IMR-90 (cell line): ENCODE results near the gene ASXL1. TPM values are rescaled to one million over a fixed set of nuclear protein-coding genes. Genes with fewer than 3 reads are reported as not detected.
A peak's percentile ranks its signal among the peaks of the same experiment; 100 is the strongest.

ENCODE experiments used
- ATAC-seq: fragments of 200-7000 bp; cut with Tn5 transposase; 2 replicates; pipeline ENCODE4 v1.9.1; 2020; ENCODE audit warnings: low read depth, mild to moderate bottlenecking, moderate library complexity
- BruUV-seq: library from RNA; stranded (reverse); fragments of 400-500 nt; replicated peaks from 2 replicates; lab custom pipeline; 2021; lab: Mats Ljungman, UMichigan
- CTCF ChIA-PET: fragments of 300-600 bp; formaldehyde crosslinking; extraction: SDS; loops from one replicate; lab custom pipeline; 2021; ENCODE audit warnings: antibody characterized with exemption; lab: Yijun Ruan, JAX
- POLR2A ChIA-PET: fragments of 300-600 bp; sonication (Branson Sonifier 250); formaldehyde crosslinking; loops from one replicate; lab custom pipeline; 2022; ENCODE audit warnings: antibody characterized with exemption; ENCODE audit not compliant: unreplicated experiment; lab: Charles Lee
- DNase-seq: peaks from one replicate; pipeline ENCODE4 v3.0.0; 2013
- H2AFZ ChIP-seq: replicated peaks from 2 replicates; pipeline ENCODE3; 2013; ENCODE audit warnings: low read length, mild to moderate bottlenecking; ENCODE audit not compliant: poor library complexity
- H2AK5ac ChIP-seq: 2 replicates; pipeline ENCODE4 v1.6.1; 2013; ENCODE audit warnings: low read depth, low read length, inconsistent platforms
- H2AK9ac ChIP-seq: replicated peaks from 2 replicates; pipeline ENCODE3; 2013; ENCODE audit warnings: mild to moderate bottlenecking, low read depth, low read length, moderate library complexity; ENCODE audit not compliant: poor library complexity
- H2BK120ac ChIP-seq: 2 replicates; pipeline ENCODE4 v1.6.1; 2013; ENCODE audit warnings: low read depth, low read length, inconsistent platforms
- H2BK15ac ChIP-seq: 3 replicates; pipeline ENCODE4 v1.6.1; 2013; ENCODE audit warnings: low read depth, low read length, inconsistent platforms
- H2BK20ac ChIP-seq: 2 replicates; pipeline ENCODE4 v1.6.1; 2013; ENCODE audit warnings: low read depth, mild to moderate bottlenecking, inconsistent platforms, low read length, moderate library complexity
- H2BK5ac ChIP-seq: 2 replicates; pipeline ENCODE4 v1.6.1; 2013; ENCODE audit warnings: mild to moderate bottlenecking, low read depth, low read length, inconsistent platforms; ENCODE audit not compliant: poor library complexity, severe bottlenecking
- H3K14ac ChIP-seq: replicated peaks from 2 replicates; pipeline ENCODE4 v1.6.1; 2013; ENCODE audit warnings: low read depth, low read length, inconsistent platforms
- H3K18ac ChIP-seq: 2 replicates; pipeline ENCODE4 v1.6.1; 2013; ENCODE audit warnings: low read depth, low read length, control low read depth
- H3K23ac ChIP-seq: 2 replicates; pipeline ENCODE4 v1.6.1; 2013; ENCODE audit warnings: low read depth, low read length, inconsistent platforms
- H3K27ac ChIP-seq: 2 replicates; pipeline ENCODE4 v1.5.1; 2013; ENCODE audit warnings: mild to moderate bottlenecking, control low read depth, low read length; ENCODE audit not compliant: insufficient read depth
- H3K27me3 ChIP-seq: 2 replicates; pipeline ENCODE4 v1.6.1; 2013; ENCODE audit warnings: low read length; ENCODE audit not compliant: control insufficient read depth, insufficient read depth
- H3K36me3 ChIP-seq: 2 replicates; pipeline ENCODE4 v1.6.1; 2013; ENCODE audit warnings: low read length, mixed read lengths; ENCODE audit not compliant: control insufficient read depth, insufficient read depth
- H3K4ac ChIP-seq: 2 replicates; pipeline ENCODE4 v1.6.1; 2013; ENCODE audit warnings: low read depth, low read length, inconsistent platforms
- H3K4me1 ChIP-seq: 2 replicates; pipeline ENCODE4 v1.6.1; 2013; ENCODE audit warnings: low read length, mixed read lengths; ENCODE audit not compliant: control insufficient read depth, insufficient read depth
- H3K4me2 ChIP-seq: 2 replicates; pipeline ENCODE4 v1.6.1; 2013; ENCODE audit warnings: low read depth, mild to moderate bottlenecking, control low read depth, low read length, moderate library complexity
- H3K4me3 ChIP-seq: 2 replicates; pipeline ENCODE4 v1.5.1; 2013; ENCODE audit warnings: low read depth, mild to moderate bottlenecking, control low read depth, low read length, moderate library complexity; ENCODE audit not compliant: insufficient read depth
- H3K56ac ChIP-seq: 2 replicates; pipeline ENCODE4 v1.6.1; 2013; ENCODE audit warnings: low read length, inconsistent platforms; ENCODE audit not compliant: insufficient read depth; ENCODE audit errors: extremely low read depth
- H3K79me1 ChIP-seq, 2 experiments: 2 replicates each; pipeline ENCODE4 v1.6.1; 2013; ENCODE audit warnings: low read length in 2 of 2, inconsistent platforms in 1 of 2, low read depth in 1 of 2
- H3K9ac ChIP-seq: 2 replicates; pipeline ENCODE4 v1.6.1; 2013; ENCODE audit warnings: low read depth, low read length, control low read depth
- H3K9me1 ChIP-seq: 2 replicates; pipeline ENCODE4 v1.6.1; 2013; ENCODE audit warnings: low read length, inconsistent platforms; ENCODE audit not compliant: insufficient read depth
- H3K9me3 ChIP-seq: 2 replicates; pipeline ENCODE4 v1.6.1; 2013; ENCODE audit warnings: low read length; ENCODE audit not compliant: control insufficient read depth, insufficient read depth
- H4K20me1 ChIP-seq: 2 replicates; pipeline ENCODE4 v1.6.1; 2013; ENCODE audit warnings: low read length, inconsistent platforms; ENCODE audit not compliant: insufficient read depth
- H4K5ac ChIP-seq: 2 replicates; pipeline ENCODE4 v1.6.1; 2013; ENCODE audit warnings: mild to moderate bottlenecking, low read depth, low read length, control low read depth
- H4K8ac ChIP-seq, 2 experiments: 2 replicates each; pipeline ENCODE4 v1.6.1; 2013; ENCODE audit warnings: low read depth in 2 of 2, low read length in 2 of 2, control low read depth in 1 of 2, inconsistent platforms in 1 of 2
- H4K91ac ChIP-seq: 2 replicates; pipeline ENCODE4 v1.6.1; 2013; ENCODE audit warnings: low read depth, low read length, inconsistent platforms; ENCODE audit not compliant: insufficient read depth
- BHLHE40 ChIP-seq: fragments of 150-350 bp; IDR thresholded peaks from 2 replicates; pipeline ENCODE4 v1.6.1; 2016; ENCODE audit warnings: mild to moderate bottlenecking, low read depth, low read length
- CEBPB ChIP-seq: IDR thresholded peaks from 2 replicates; pipeline ENCODE4 v1.6.1; 2012; ENCODE audit warnings: low read depth, low read length, improper control_type of control experiment
- CHD1 ChIP-seq: IDR thresholded peaks from 2 replicates; pipeline ENCODE4 v1.6.1; 2012; ENCODE audit warnings: low read depth, low read length, improper control_type of control experiment
- FOS ChIP-seq: fragments of 150-350 bp; IDR thresholded peaks from 2 replicates; pipeline ENCODE4 v1.6.1; 2016; ENCODE audit warnings: low read depth, low read length
- MAFK ChIP-seq: IDR thresholded peaks from 2 replicates; pipeline ENCODE4 v1.6.1; 2012; ENCODE audit warnings: low read depth, low read length, improper control_type of control experiment
- MAZ ChIP-seq: IDR thresholded peaks from 2 replicates; pipeline ENCODE4 v1.6.1; 2012; ENCODE audit warnings: low read depth, mild to moderate bottlenecking, low read length, improper control_type of control experiment, moderate library complexity, borderline replicate concordance
- MXI1 ChIP-seq: IDR thresholded peaks from 2 replicates; pipeline ENCODE4 v1.6.1; 2012; ENCODE audit warnings: low read depth, mild to moderate bottlenecking, low read length, moderate library complexity, borderline replicate concordance
- NFE2L2 ChIP-seq: fragments of 150-350 bp; IDR thresholded peaks from 2 replicates; pipeline ENCODE4 v1.6.1; 2016; ENCODE audit warnings: low read depth, mild to moderate bottlenecking, low read length
- POLR2A ChIP-seq: IDR thresholded peaks from 2 replicates; pipeline ENCODE4 v1.6.1; 2012; ENCODE audit warnings: mild to moderate bottlenecking, low read depth, low read length
- RAD21 ChIP-seq: IDR thresholded peaks from 2 replicates; pipeline ENCODE4 v1.6.1; 2012; ENCODE audit warnings: low read length, improper control_type of control experiment
- RCOR1 ChIP-seq: IDR thresholded peaks from 2 replicates; pipeline ENCODE4 v1.6.1; 2012; ENCODE audit warnings: mild to moderate bottlenecking, low read length, improper control_type of control experiment; ENCODE audit not compliant: insufficient replicate concordance
- RFX5 ChIP-seq: IDR thresholded peaks from 2 replicates; pipeline ENCODE4 v1.8.0; 2012; ENCODE audit warnings: low read depth, mild to moderate bottlenecking, low read length, moderate library complexity
- SMC3 ChIP-seq: fragments of 150-350 bp; IDR thresholded peaks from 2 replicates; pipeline ENCODE4 v1.6.1; 2016; ENCODE audit warnings: low read depth, mild to moderate bottlenecking, antibody characterized with exemption, low read length, moderate library complexity
- WGBS, 2 experiments: methylation state at CpG; one replicate each; pipeline versions ENCODE4 v1.1.5 to v1.1.7; 2013; ENCODE audit warnings: missing lambda C conversion rate in 2 of 2; ENCODE audit not compliant: insufficient read length in 1 of 2; ENCODE audit errors: extremely low coverage in 2 of 2; 5-methylcytosine and 5-hydroxymethylcytosine counted together
- dilution Hi-C: fragments of 300-500 bp; cut with HindIII; formaldehyde crosslinking; loops from one replicate; pipeline ENCODE4 v1.14.3; 2018; ENCODE audit warnings: low sequenced_read_pairs; ENCODE audit not compliant: unreplicated experiment
- in situ Hi-C: fragments of 300-500 bp; cut with MboI; formaldehyde crosslinking; loops from 3 replicates; pipeline ENCODE4 v1.14.3; 2019; ENCODE audit warnings: low sequenced_read_pairs, inconsistent platforms, mixed read lengths
- intact Hi-C: fragments of 100-400 bp; cut with micrococcal nuclease; formaldehyde crosslinking; loops from 2 replicates; pipeline ENCODE4 v1.10.0; 2022
- polyA plus RNA-seq, 3 experiments: library from polyadenylated mRNA; depleted of rRNA; stranded (reverse); fragments of >200 nt; gene quantifications; 2 replicates each; pipeline ENCODE4 v1.2.3, GENCODE V29; 2012; ENCODE audit warnings: low replicate concordance in 1 of 3
- total RNA-seq: library from RNA; depleted of rRNA; stranded (reverse); fragments of >200 nt; gene quantifications from 2 replicates; pipeline ENCODE4 v1.2.3, GENCODE V29; 2012
- TF ChIP-seq, protein P1 (sequence below): fragments of 150-350 bp; IDR thresholded peaks from 2 replicates; pipeline ENCODE4 v1.6.1; 2016; ENCODE audit warnings: low read depth, mild to moderate bottlenecking, low read length, moderate library complexity, borderline replicate concordance
- TF ChIP-seq, protein P2 (sequence below): conservative IDR thresholded peaks from 2 replicates; pipeline ENCODE4 v1.5.1; 2012; ENCODE audit warnings: mild to moderate bottlenecking, low read depth, low read length, improper control_type of control experiment
- TF ChIP-seq, protein P3 (sequence below): fragments of 150-350 bp; IDR thresholded peaks from 2 replicates; pipeline ENCODE4 v1.6.1; 2017; ENCODE audit warnings: mild to moderate bottlenecking, antibody characterized with exemption, low read length, low read depth

ASXL1 gene
- total and polyA plus RNA-seq, 2 of the 4 experiments (the other 2 are of a cell fraction) = 29.9 to 37.1 TPM

DNA sequence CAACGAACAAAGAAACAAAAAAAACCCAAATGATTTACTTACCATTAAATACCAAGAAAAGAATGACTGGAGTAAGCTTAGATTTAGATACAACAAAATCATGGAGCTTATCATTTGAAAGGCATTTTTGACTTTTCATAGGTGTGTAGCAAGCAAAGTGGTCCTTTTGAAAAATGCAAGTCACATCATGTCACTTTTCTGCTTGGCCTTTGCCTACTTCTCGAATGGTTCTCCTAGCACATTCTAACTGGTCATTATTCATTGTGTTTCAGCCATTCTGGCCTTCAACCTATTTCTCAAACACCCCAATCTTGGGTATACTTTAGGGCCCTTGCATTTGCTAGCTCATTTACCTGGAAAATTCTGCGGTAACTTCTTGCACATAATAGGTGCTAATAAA lies 22.6 kb downstream of the ASXL1 start:
- no peak overlapping the region for H3K18ac ChIP-seq
- in situ Hi-C loops = no loop called here
- no peak overlapping the region for H2AK9ac ChIP-seq
- CTCF ChIA-PET = interaction anchor here (0.6 kb wide), 1 partner anchor 113 kb away, joined by 3 read pairs; no protein-coding TSS in a partner anchor
- BruUV-seq = TSS peak; percentile 9
- POLR2A ChIA-PET = no interaction called here
- DNase-seq (no peak), ATAC-seq (no peak)
- peaks cover 28 to 69% of the 10 kb centered on the region in 2 experiments for H3K79me1 ChIP-seq
- H4K91ac ChIP-seq = no peak overlapping the region
- H2AFZ ChIP-seq = no peak overlapping the region
- H2BK5ac ChIP-seq = no peak overlapping the region
- no peaks in the 10 kb centered on the region for H3K9me3 ChIP-seq
- H2BK15ac ChIP-seq = no peak overlapping the region
- peaks cover 7% of the 10 kb centered on the region for H3K4me1 ChIP-seq
- no peak overlapping the region for H3K4me2 ChIP-seq
- H3K27ac ChIP-seq = no peak overlapping the region
- no peak overlapping the region for H3K4me3 ChIP-seq
- H3K56ac ChIP-seq = no peak overlapping the region
- no peak for TF ChIP-seq CEBPB
- no peak for TF ChIP-seq MXI1
- no peak for TF ChIP-seq POLR2A
- no peak for TF ChIP-seq CHD1
- TF ChIP-seq, protein P1, sequence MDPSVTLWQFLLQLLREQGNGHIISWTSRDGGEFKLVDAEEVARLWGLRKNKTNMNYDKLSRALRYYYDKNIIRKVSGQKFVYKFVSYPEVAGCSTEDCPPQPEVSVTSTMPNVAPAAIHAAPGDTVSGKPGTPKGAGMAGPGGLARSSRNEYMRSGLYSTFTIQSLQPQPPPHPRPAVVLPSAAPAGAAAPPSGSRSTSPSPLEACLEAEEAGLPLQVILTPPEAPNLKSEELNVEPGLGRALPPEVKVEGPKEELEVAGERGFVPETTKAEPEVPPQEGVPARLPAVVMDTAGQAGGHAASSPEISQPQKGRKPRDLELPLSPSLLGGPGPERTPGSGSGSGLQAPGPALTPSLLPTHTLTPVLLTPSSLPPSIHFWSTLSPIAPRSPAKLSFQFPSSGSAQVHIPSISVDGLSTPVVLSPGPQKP = no peak
- TF ChIP-seq, protein P2, sequence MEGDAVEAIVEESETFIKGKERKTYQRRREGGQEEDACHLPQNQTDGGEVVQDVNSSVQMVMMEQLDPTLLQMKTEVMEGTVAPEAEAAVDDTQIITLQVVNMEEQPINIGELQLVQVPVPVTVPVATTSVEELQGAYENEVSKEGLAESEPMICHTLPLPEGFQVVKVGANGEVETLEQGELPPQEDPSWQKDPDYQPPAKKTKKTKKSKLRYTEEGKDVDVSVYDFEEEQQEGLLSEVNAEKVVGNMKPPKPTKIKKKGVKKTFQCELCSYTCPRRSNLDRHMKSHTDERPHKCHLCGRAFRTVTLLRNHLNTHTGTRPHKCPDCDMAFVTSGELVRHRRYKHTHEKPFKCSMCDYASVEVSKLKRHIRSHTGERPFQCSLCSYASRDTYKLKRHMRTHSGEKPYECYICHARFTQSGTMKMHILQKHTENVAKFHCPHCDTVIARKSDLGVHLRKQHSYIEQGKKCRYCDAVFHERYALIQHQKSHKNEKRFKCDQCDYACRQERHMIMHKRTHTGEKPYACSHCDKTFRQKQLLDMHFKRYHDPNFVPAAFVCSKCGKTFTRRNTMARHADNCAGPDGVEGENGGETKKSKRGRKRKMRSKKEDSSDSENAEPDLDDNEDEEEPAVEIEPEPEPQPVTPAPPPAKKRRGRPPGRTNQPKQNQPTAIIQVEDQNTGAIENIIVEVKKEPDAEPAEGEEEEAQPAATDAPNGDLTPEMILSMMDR = no peak
- TF ChIP-seq RFX5 = no peak
- no peak for TF ChIP-seq FOS
- TF ChIP-seq, protein P3, sequence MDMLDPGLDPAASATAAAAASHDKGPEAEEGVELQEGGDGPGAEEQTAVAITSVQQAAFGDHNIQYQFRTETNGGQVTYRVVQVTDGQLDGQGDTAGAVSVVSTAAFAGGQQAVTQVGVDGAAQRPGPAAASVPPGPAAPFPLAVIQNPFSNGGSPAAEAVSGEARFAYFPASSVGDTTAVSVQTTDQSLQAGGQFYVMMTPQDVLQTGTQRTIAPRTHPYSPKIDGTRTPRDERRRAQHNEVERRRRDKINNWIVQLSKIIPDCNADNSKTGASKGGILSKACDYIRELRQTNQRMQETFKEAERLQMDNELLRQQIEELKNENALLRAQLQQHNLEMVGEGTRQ = no peak
- no peak for TF ChIP-seq SMC3
- TF ChIP-seq RAD21 = no peak
- no peak for TF ChIP-seq RCOR1
- no peak for TF ChIP-seq BHLHE40
- TF ChIP-seq NFE2L2 = no peak
- no peak for TF ChIP-seq MAZ
- TF ChIP-seq MAFK = no peak
- intact Hi-C loops = no loop called here
- no peaks in the 10 kb centered on the region for H3K27me3 ChIP-seq
- no peak overlapping the region for H4K8ac ChIP-seq
- H2BK20ac ChIP-seq = no peak overlapping the region
- H3K23ac ChIP-seq = no peak overlapping the region
- H2BK120ac ChIP-seq = no peak overlapping the region
- no peak overlapping the region for H3K9ac ChIP-seq
- H3K4ac ChIP-seq = no peak overlapping the region
- peaks cover 9% of the 10 kb centered on the region for H3K9me1 ChIP-seq
- H2AK5ac ChIP-seq = no peak overlapping the region
- dilution Hi-C loops = no loop called here
- H3K14ac ChIP-seq = no peak overlapping the region
- no peaks in the 10 kb centered on the region; the same call in none of the 2 replicates for H3K36me3 ChIP-seq
- H4K5ac ChIP-seq = no peak overlapping the region
- WGBS, 2 experiments = 88% methylated on average over 1 of the region's 3 CpGs; no CpG with 5 or more reads in 1 of the 2 experiments
- peaks cover 42% of the 10 kb centered on the region for H4K20me1 ChIP-seq
